Kidney (tissue), 14 donors: ENCODE results near the gene CCDC13. TPM values are rescaled to one million over a fixed set of nuclear protein-coding genes. Genes with fewer than 3 reads are reported as not detected.

ENCODE experiments used
- DNase-seq, 5 donors: peaks; one replicate each; pipeline ENCODE4 v3.0.0-alpha.2; 2013 to 2020
- FAIRE-seq: peaks from 2 replicates; lab custom pipeline; 2012; peaks lifted over from hg19 to GRCh38; lab: Jason Lieb, UNC
- H3K27ac ChIP-seq, 2 donors: one replicate each; pipeline ENCODE4 v1.7.0; 2013; ENCODE audit warnings: low read depth in 2 of 2, low read length in 2 of 2, inconsistent platforms in 1 of 2
- H3K27me3 ChIP-seq: one replicate; pipeline ENCODE4 v1.7.1; 2013; ENCODE audit warnings: low read length, inconsistent platforms; ENCODE audit not compliant: control insufficient read depth, insufficient read depth
- H3K36me3 ChIP-seq, 3 donors: one replicate each; pipeline versions ENCODE4 v1.7.0 to v1.7.1; 2013; ENCODE audit warnings: low read length in 3 of 3, control low read depth in 1 of 3, inconsistent platforms in 1 of 3; ENCODE audit not compliant: insufficient read depth in 3 of 3, control insufficient read depth in 2 of 3
- H3K4me1 ChIP-seq, 3 donors: one replicate each; pipeline versions ENCODE4 v1.7.0 to v1.7.1; 2013; ENCODE audit warnings: low read length in 3 of 3, inconsistent platforms in 1 of 3, low read depth in 1 of 3; ENCODE audit not compliant: control insufficient read depth in 2 of 3, insufficient read depth in 2 of 3
- H3K4me3 ChIP-seq, 3 donors: one replicate each; pipeline versions ENCODE4 v1.7.0 to v1.8.1; 2013; ENCODE audit warnings: low read length in 3 of 3, control low read depth in 1 of 3, inconsistent platforms in 1 of 3
- H3K9ac ChIP-seq, 3 donors: one replicate each; pipeline versions ENCODE4 v1.7.0 to v1.7.1; 2013; ENCODE audit warnings: low read length in 3 of 3, control low read depth in 1 of 3, inconsistent platforms in 1 of 3
- H3K9me3 ChIP-seq, 3 donors: one replicate each; pipeline versions ENCODE4 v1.7.0 to v1.7.1; 2013; ENCODE audit warnings: low read length in 3 of 3, control low read depth in 1 of 3, inconsistent platforms in 1 of 3; ENCODE audit not compliant: control insufficient read depth in 2 of 3, insufficient read depth in 1 of 3
- intact Hi-C: fragments of 100-400 bp; cut with DNase I; formaldehyde crosslinking; loops from one replicate; pipeline ENCODE4 v1.11.1; 2022
- polyA plus RNA-seq: library from polyadenylated mRNA; stranded (reverse); fragments of 350-450 nt; fragmentation: Illumina TruSeq; extraction: RNeasy Lipid Tissue Mini Kit (QIAGEN cat#74804); gene quantifications from one replicate; pipeline ENCODE4 v1.2.3, GENCODE V29; 2014; ENCODE audit warnings: low read depth, low replicate concordance; ENCODE audit not compliant: insufficient read depth
- total RNA-seq: library from RNA; stranded (reverse); fragmentation: NEBNext Ultra II Directional; extraction: Animal tissue kit (Norgen Biotek cat#: 25700); gene quantifications from one replicate; pipeline ENCODE4 v1.2.1, GENCODE V29; 2021
- TF ChIP-seq, protein P1 (sequence below): IDR thresholded peaks from 3 replicates; pipeline ENCODE4 v1.5.1; 2012; ENCODE audit warnings: mild to moderate bottlenecking, moderate library complexity, borderline replicate concordance; ENCODE audit not compliant: insufficient read depth; ENCODE audit errors: extremely low read depth
- donor health status: control.
- donor health status: control.
- donor health status: control.
- donor health status: control.
- donor health status: control.
- donor health status: DM: yes; HTN: yes; CAD: no.
- donor health status: Normal renal cell carcinoma (clear cell type).

The CCDC13 gene
- total and polyA plus RNA-seq, 2 donors from 2014 or later, result 5.3 to 7.0 TPM

DNA sequence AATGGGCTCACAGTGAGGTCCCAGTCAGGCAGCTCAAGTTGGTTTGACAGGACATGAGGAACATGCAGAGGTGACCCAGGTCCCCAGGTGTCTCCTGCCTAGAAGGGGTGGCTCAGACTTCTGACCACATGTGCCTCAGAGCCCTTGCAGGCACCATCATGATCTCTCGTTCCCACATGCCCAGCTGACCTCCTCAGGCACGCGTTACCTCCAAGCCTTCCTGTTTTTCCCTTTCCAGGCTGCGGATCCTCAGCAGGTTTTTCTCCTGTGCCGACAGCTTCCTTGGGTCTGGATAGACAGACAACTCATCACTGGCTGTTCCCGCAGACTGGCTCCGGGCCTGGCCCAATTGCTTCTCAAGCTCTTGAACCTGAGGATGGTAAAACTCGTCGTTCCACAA, 30.4 kb downstream of the CCDC13 start:
- TF ChIP-seq, protein P1, sequence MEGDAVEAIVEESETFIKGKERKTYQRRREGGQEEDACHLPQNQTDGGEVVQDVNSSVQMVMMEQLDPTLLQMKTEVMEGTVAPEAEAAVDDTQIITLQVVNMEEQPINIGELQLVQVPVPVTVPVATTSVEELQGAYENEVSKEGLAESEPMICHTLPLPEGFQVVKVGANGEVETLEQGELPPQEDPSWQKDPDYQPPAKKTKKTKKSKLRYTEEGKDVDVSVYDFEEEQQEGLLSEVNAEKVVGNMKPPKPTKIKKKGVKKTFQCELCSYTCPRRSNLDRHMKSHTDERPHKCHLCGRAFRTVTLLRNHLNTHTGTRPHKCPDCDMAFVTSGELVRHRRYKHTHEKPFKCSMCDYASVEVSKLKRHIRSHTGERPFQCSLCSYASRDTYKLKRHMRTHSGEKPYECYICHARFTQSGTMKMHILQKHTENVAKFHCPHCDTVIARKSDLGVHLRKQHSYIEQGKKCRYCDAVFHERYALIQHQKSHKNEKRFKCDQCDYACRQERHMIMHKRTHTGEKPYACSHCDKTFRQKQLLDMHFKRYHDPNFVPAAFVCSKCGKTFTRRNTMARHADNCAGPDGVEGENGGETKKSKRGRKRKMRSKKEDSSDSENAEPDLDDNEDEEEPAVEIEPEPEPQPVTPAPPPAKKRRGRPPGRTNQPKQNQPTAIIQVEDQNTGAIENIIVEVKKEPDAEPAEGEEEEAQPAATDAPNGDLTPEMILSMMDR, result no peak
- no peak for FAIRE-seq
- Histone ChIP-seq H3K9ac (no peak overlapping the region), H3K4me3 (no peak overlapping the region), H3K27me3 (no peaks in the 10 kb centered on the region), H3K9me3 (no peaks in the 10 kb centered on the region), H3K4me1 (peaks cover 5 to 13% (median 6%) of the 10 kb centered on the region in 3 donors), H3K27ac (no peak overlapping the region), H3K36me3 (no peaks in the 10 kb centered on the region)
- intact Hi-C loops, result no loop called here
- DNase-seq, result peak in 1 of 5 donors; percentile 26

DNA sequence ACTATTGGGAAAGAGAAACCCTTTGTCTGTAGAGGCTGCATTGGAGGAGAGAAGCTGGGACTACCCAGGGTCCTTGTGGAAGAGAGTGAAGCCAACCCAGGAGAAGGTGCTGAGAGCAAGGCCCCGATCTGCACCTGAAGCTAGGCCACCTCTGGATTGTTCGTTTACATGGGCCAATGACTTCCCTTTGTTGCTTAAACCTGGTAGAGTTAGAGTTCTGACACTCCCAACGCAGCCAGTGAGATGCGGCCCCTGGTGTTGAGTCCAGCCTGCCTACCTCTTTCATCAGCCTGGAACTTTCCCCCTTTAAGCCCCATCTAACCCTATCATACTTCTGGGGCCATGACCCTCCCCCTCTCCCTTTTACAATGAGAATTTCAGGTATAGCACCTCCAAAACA, 30.8 kb downstream of the CCDC13 start:
- FAIRE-seq (no peak), DNase-seq (no peak)
- no peak overlapping the region for H3K27ac ChIP-seq
- no peaks in the 10 kb centered on the region for H3K9me3 ChIP-seq
- TF ChIP-seq, protein P1, result no peak
- peaks cover 5 to 13% (median 6%) of the 10 kb centered on the region in 3 donors for H3K4me1 ChIP-seq
- no peak overlapping the region for H3K9ac ChIP-seq
- no peaks in the 10 kb centered on the region for H3K27me3 ChIP-seq
- no peaks in the 10 kb centered on the region for H3K36me3 ChIP-seq
- no peak overlapping the region for H3K4me3 ChIP-seq
- intact Hi-C loops, result no loop called here

DNA sequence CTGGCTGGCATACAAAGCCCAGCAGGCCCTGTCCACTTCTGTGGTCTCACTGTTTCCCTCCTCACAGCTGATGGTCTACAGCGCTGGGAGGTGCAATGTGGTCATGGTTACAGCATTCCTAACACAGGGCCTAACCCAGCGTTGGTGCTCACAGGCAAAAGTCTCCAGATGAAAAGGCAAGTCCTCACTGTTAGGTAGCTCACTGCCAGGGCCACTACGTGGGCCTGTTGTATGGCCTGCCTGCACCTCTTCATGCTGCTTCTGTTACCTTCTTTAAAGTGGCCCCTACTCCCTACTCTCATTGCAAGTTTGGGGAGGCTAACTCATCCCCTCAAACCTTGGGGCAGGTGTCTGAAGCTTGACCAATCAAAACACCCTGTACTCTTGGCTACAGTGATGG, 31.3 kb downstream of the CCDC13 start:
- Histone ChIP-seq H3K9ac (no peak overlapping the region), H3K4me3 (no peak overlapping the region), H3K27me3 (no peaks in the 10 kb centered on the region), H3K36me3 (no peaks in the 10 kb centered on the region), H3K4me1 (peaks cover 5 to 13% (median 6%) of the 10 kb centered on the region in 3 donors), H3K9me3 (no peaks in the 10 kb centered on the region), H3K27ac (no peak overlapping the region)
- TF ChIP-seq, protein P1, result no peak
- DNase-seq, result no peak
- no peak for FAIRE-seq
- intact Hi-C loops, result no loop called here
